Renal cortex interstitium (tissue), 15 donors: ENCODE measurements around the gene ASL. TPM values are rescaled to one million over a fixed set of nuclear protein-coding genes. Genes with fewer than 3 reads are reported as not detected.
A peak's percentile ranks its signal among the peaks of the same experiment; 100 is the strongest.
"Not testable (repeated sequence)": the region's sequence is repeated elsewhere in the genome, so short reads cannot be mapped to it uniquely, and the experiment has no call there.

Experiments used
- DNase-seq, 11 donors: peaks; one replicate each; pipeline ENCODE4 v3.0.0-alpha.2; 2013; ENCODE audit warnings: low read depth in 9 of 11, low spot score in 4 of 11; ENCODE audit errors: extremely low read depth in 1 of 11
- long read RNA-seq, 16 experiments: transcript quantifications; one replicate each; lab custom pipeline, GENCODE V29; 2026
- polyA plus RNA-seq, 3 donors: library from polyadenylated mRNA; unstranded; fragments of 120-200 nt; gene quantifications; one replicate each; pipeline ENCODE4 v1.2.1, GENCODE V29; 2013; ENCODE audit not compliant: insufficient read length in 3 of 3

ASL gene
- polyA plus RNA-seq: 10 to 100 TPM; 29.6 to 44.1 (median 32.3) TPM
- long read RNA-seq, donor 1, partial matches to known transcripts: 6 of 9 reads
- long read RNA-seq, donor 1, other reads (novel, unspliced or antisense): 0 of 9 reads
- long read RNA-seq, donor 2, partial matches to known transcripts: 5 of 9 reads
- long read RNA-seq, donor 2, other reads (novel, unspliced or antisense): 0 of 9 reads
- long read RNA-seq, donor 3, partial matches to known transcripts: 0 of 8 reads
- long read RNA-seq, donor 3, other reads (novel, unspliced or antisense): 0 of 8 reads
- long read RNA-seq, donor 4, partial matches to known transcripts: 0 of 1 reads
- long read RNA-seq, donor 4, other reads (novel, unspliced or antisense): 0 of 1 reads
- long read RNA-seq, donor 5: 0 reads
- long read RNA-seq, donor 6, partial matches to known transcripts: 0 of 2 reads
- long read RNA-seq, donor 6, other reads (novel, unspliced or antisense): 0 of 2 reads
- long read RNA-seq, donor 7, partial matches to known transcripts: 7 of 14 reads
- long read RNA-seq, donor 7, other reads (novel, unspliced or antisense): 0 of 14 reads
- long read RNA-seq, donor 8: 0 reads
- long read RNA-seq, donor 9, partial matches to known transcripts: 5 of 10 reads
- long read RNA-seq, donor 9, other reads (novel, unspliced or antisense): 0 of 10 reads
- long read RNA-seq, donor 10, transcript ASL-205 (16 exons, 1,622 nt): major isoform, 5 of 13 reads
- long read RNA-seq, donor 10, partial matches to known transcripts: 5 of 13 reads
- long read RNA-seq, donor 10, other reads (novel, unspliced or antisense): 0 of 13 reads
- long read RNA-seq, donor 11, transcript ASL-201 (17 exons, 2,143 nt): major isoform, 6 of 8 reads
- long read RNA-seq, donor 11, partial matches to known transcripts: 0 of 8 reads
- long read RNA-seq, donor 11, other reads (novel, unspliced or antisense): 0 of 8 reads
- long read RNA-seq, donor 12, partial matches to known transcripts: 0 of 4 reads
- long read RNA-seq, donor 12, other reads (novel, unspliced or antisense): 0 of 4 reads
- long read RNA-seq, donor 13: 0 reads
- long read RNA-seq, donor 14, partial matches to known transcripts: 0 of 4 reads
- long read RNA-seq, donor 14, other reads (novel, unspliced or antisense): 0 of 4 reads
- long read RNA-seq, donor 15, partial matches to known transcripts: 0 of 2 reads
- long read RNA-seq, donor 15, other reads (novel, unspliced or antisense): 0 of 2 reads
- long read RNA-seq, donor 16, transcript ASL-205 (16 exons, 1,622 nt): major isoform, 7 of 34 reads
- long read RNA-seq, donor 16, transcript ASL-201 (17 exons, 2,143 nt): minor isoform, 5 of 34 reads
- long read RNA-seq, donor 16, partial matches to known transcripts: 20 of 34 reads
- long read RNA-seq, donor 16, other reads (novel, unspliced or antisense): 0 of 34 reads

GRCh38 chr7:66075590-66076461 lies at the start of gene ASL:
Gene ASL, plus strand, starts transcription at chr7:66075819. Its CDS starts 263 bp downstream, at chr7:66076082.
- peak; percentile 66 to 93 (median 88) for DNase-seq

- not testable (repeated sequence) for DNase-seq
Measured at GRCh38 chr7:66028342-66028741, 47.3 kb upstream of the ASL start.

- no peak for DNase-seq
Measured at GRCh38 chr7:66033471-66034385, 41.9 kb upstream of the ASL start.

DNA sequence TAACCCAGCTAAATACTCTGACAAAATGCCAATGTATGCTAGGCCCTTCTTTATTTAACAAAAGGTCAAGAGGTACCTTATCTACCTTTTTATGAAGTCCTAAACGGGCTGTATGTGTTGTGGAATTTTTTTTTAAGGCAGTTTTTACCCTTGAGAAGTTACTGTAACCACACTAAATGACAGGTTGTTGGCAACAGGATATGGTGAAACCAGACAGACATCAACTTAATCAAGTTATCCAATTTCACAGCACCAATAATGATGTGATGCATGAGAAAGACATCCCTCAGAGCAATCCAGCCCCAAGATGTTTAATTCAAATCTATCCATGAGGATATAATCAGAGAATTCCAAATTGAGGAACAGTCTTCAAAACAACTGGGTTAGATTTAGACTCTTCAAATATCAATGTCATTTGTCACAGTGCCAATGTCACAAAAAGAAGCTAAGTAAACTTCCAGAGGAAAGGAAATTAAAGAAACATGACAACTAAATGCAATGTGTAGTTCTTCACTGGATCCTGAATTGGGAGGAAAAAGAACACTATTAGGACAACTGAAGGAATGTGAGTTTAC lies 41.1 kb upstream of the ASL start:
- DNase-seq: not testable (repeated sequence)

DNA sequence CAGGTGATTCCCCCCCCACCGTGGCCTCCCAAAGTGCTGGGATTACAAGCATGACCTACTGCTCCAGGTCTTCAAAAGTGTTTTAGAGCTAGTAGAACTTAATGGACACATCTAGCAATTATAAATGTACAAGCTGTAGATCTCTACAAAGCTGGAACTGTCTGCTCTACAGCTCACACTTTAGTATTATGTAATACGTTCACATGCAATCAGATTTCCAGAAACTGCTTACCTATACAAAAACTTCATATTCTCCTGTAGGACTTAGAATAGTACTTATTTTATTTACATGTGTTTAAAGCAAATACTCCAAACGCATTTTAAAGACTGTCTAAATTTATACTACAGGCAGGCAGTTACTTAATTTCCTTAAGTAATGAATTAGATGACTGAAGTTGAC lies 39.2 kb upstream of the ASL start:
- no peak for DNase-seq

DNA sequence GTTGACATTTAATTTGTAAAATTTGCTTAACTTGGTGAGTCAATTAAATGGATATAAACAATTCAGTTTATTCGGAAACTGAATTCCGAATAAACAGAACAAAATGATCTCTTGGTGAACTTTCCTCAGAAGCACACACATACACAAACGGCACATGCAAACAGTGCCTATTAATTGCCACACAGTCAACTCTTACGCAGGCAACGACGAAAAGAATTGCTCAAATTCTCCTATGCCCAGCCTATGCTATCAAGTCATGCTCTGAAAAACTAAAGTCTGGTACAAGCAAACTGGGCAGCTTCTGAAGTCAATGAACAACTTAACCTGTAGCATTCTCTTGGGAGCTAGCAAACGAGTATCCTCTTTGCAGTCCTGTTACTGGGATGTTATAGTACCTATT lies 38.8 kb upstream of the ASL start:
- no peak for DNase-seq

GRCh38 chr7:66039094-66039670 lies 36.4 kb upstream of the ASL start:
- DNase-seq: peak in 3 of 11 donors; percentile 21 to 34 (median 24)

DNA sequence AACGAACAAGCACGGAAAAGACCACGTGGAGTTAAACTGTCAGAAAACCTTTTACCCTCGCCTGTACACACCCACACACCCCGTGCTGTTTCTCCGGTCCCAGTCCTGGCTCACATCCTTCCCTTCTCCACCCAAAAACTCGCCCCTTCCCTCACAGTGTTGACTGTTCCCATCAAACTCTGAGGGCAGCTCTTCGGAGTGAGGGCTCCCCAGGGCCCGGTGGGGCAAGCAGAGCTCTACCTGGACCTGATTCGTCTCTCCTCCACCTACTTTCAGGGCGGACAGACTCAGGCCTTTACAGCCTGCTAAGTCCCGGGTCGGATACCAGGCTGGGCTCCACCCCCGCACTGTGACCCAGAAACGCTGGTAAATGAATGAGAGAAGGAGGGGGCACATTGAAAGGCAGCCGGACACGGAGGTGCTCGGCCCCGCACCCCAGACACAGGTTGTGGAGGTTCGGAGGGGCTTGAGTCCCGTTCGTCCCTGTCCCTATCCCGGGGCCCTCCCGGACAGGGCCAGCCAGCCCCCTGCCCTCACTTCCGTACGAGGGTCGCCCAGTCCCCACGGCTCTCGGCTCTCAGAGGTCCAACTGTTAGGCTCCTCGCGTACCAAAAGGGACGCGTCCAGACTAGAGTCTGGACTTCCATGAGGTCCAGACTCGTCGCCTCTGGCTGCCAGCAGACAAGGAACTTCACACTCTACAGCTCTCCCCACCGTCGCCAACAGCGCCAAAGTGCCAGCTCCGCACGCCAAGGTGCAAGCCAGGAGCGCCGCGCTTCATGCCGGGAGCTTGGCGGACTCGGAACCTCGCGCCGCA lies 31.7 kb upstream of the ASL start:
- peak in 6 of 11 donors; percentile 18 to 40 (median 27) for DNase-seq

GRCh38 chr7:66044498-66044854 lies 31.1 kb upstream of the ASL start:
- not testable (repeated sequence) for DNase-seq

DNA sequence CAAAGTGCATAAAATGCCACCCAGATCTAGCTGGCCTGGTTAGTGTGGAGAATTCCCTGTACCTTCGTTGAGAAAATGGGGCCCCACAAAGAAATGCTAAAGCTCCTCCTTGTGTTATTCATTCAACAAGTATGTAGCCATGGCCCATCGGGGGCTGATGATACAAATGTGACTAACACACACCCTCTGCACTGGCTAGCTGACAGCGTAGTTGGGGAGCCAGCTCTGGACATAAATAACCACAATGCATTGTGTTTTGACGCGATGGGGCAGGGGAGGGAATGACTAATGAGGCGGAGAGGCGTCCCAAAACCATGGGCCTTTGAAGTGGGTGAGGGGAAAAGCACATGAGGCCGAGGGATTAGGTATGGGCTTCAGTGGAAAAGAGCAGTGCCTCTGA lies 28.2 kb upstream of the ASL start:
- DNase-seq: no peak

- not testable (repeated sequence) for DNase-seq
Measured at GRCh38 chr7:66049886-66050285, 25.7 kb upstream of the ASL start.

DNA sequence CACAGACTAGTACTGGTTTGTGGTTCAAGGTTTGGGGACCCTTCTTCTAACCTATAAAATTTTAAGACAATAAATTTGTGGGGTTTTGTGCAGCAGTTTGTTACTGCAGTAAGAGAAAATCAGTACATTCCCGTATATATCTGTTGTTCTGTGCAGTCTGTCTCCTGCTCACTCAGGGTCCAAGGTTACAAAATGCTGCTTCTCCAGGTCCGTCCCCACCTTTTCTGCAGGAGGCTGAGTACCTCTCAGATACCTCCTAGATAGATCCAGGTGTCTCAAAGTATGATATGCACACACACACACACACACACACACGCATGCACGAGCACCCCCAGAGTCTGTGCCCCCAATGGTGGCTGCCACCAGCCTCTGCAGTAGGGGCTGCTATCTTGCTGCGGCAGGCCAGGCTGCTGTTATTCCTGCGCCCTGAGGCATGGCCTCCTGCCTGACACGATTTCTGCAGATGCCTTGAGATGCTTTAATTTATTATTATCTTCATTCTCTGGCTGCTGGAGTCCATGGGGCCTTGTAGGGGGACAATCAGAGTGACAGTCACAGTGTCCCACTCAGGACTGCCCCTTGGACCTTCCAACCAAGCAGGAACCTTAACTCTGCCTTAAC lies 25.2 kb upstream of the ASL start:
- no peak for DNase-seq

DNA sequence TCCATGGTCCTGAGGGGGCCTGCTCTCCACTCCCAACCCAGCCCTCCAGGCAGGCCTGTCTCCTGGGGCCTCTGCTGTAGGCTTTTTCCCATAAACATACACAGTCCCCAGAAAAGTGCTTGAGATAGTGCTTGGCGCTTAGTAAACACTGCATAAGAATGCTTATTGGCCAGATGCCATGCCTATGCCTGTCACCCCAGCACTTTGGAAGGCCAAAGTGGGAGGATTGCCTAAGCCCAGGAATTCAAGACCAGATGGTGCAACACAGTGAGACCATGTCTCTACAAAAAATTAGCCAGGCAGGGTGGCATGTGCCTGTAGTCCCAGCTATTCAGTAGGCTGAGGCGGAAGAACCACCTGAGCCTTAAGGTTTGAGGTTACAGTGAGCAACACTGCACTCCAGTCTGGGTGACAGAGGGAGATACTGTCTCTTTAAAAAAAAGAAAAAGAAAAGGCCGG lies 24.6 kb upstream of the ASL start:
- DNase-seq: no peak

DNA sequence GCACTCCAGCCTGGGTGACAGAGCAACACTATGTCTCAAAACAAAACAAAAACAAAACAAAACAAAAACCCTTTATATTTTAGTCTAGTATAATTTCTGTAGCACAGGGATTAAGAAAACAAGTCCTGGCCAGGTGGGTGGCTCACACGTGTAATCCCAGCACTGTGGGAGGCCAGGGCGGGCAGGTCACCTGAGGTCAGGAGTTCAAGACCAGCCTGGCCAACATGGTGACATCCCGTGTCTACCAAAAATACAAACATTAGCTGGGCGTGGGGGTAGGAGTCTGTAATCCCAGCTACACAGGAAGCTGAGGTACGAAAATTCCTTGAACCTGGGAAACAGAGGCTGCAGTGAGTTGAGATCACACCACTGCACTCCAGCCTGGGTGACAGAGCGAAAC lies 23.2 kb upstream of the ASL start:
- no peak for DNase-seq

DNA sequence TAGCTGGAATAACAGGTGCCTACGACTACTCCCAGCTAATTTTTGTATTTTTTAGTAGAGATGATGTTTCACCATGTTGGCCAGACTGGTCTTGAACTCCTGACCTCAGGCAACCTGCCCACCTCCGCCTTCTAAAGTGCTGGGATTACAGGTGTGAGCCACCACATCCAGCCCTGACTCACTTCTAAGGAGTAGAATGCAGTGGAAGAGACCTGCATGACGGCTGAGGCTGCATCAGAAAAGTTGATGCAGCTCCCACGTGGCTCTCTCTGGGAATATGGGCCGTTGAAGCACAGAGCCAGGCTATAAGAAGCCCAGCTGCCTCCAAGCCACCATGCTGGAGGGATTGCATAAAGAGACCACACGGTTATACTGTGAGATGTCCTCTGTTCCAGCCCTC lies 21.6 kb upstream of the ASL start:
- no peak for DNase-seq
